ENCODE data around the gene ARHGDIA. TPM values are rescaled to one million over a fixed set of nuclear protein-coding genes. Genes with fewer than 3 reads are reported as not detected.

The ARHGDIA gene
- total RNA-seq, 1 donor from 2014 or later: 43.3 TPM

GRCh38 chr17:81906476-81907218, 35.5 kb upstream of the ARHGDIA start:
- no peaks in the 10 kb centered on the region for H3K27me3 ChIP-seq (ENCODE audit: control insufficient read depth in 3 of 3, insufficient read depth in 3 of 3, low read length in 3 of 3)
- peak overlapping the region in 1 of 3 donors; percentile 54 for H3K9ac ChIP-seq (ENCODE audit: low read depth in 1 of 3, low read length in 3 of 3)
- peaks cover 4 to 25% (median 8%) of the 10 kb centered on the region in 3 donors for H3K36me3 ChIP-seq (ENCODE audit: control insufficient read depth in 3 of 3, insufficient read depth in 3 of 3, low read length in 3 of 3)
- peak overlapping the region in 1 of 3 donors; percentile 26 for H3K4me3 ChIP-seq (ENCODE audit: low read length in 3 of 3)
- peaks cover 22 to 43% (median 30%) of the 10 kb centered on the region in 3 donors for H3K4me1 ChIP-seq (ENCODE audit: control insufficient read depth in 3 of 3, insufficient read depth in 3 of 3, low read length in 3 of 3)
- H3K9me3 ChIP-seq (ENCODE audit: control insufficient read depth in 3 of 3, low read length in 3 of 3): no peaks in the 10 kb centered on the region
- H3K27ac ChIP-seq (ENCODE audit: low read depth, low read length): peak overlapping the region; percentile 44

- H3K9me3 ChIP-seq (ENCODE audit: control insufficient read depth in 3 of 3, low read length in 3 of 3): no peaks in the 10 kb centered on the region
- peaks cover 0 to 2% (median 0%) of the 10 kb centered on the region in 3 donors for H3K27me3 ChIP-seq (ENCODE audit: control insufficient read depth in 3 of 3, insufficient read depth in 3 of 3, low read length in 3 of 3)
- no peak overlapping the region for H3K9ac ChIP-seq (ENCODE audit: low read depth in 1 of 3, low read length in 3 of 3)
- H3K36me3 ChIP-seq (ENCODE audit: control insufficient read depth in 3 of 3, insufficient read depth in 3 of 3, low read length in 3 of 3): peaks cover 4 to 25% (median 8%) of the 10 kb centered on the region in 3 donors
- H3K4me3 ChIP-seq (ENCODE audit: low read length in 3 of 3): no peak overlapping the region
- H3K27ac ChIP-seq (ENCODE audit: low read depth, low read length): no peak overlapping the region
- peaks cover 25 to 44% (median 33%) of the 10 kb centered on the region in 3 donors for H3K4me1 ChIP-seq (ENCODE audit: control insufficient read depth in 3 of 3, insufficient read depth in 3 of 3, low read length in 3 of 3)
These were observed 34.9 kb upstream of the ARHGDIA start for GRCh38 chr17:81905993-81906392.

GRCh38 chr17:81905424-81905875, 34.3 kb upstream of the ARHGDIA start:
- Histone ChIP-seq H3K9me3 (ENCODE audit: control insufficient read depth in 3 of 3, low read length in 3 of 3) (no peaks in the 10 kb centered on the region), H3K4me3 (ENCODE audit: low read length in 3 of 3) (no peak overlapping the region), H3K27ac (ENCODE audit: low read depth, low read length) (no peak overlapping the region), H3K4me1 (ENCODE audit: control insufficient read depth in 3 of 3, insufficient read depth in 3 of 3, low read length in 3 of 3) (peaks cover 20 to 38% (median 29%) of the 10 kb centered on the region in 3 donors), H3K36me3 (ENCODE audit: control insufficient read depth in 3 of 3, insufficient read depth in 3 of 3, low read length in 3 of 3) (peaks cover 5 to 27% (median 10%) of the 10 kb centered on the region in 3 donors), H3K9ac (ENCODE audit: low read depth in 1 of 3, low read length in 3 of 3) (no peak overlapping the region), H3K27me3 (ENCODE audit: control insufficient read depth in 3 of 3, insufficient read depth in 3 of 3, low read length in 3 of 3) (peaks cover 0 to 2% (median 0%) of the 10 kb centered on the region in 3 donors)

- H3K36me3 ChIP-seq (ENCODE audit: control insufficient read depth in 3 of 3, insufficient read depth in 3 of 3, low read length in 3 of 3): peaks cover 11 to 33% (median 16%) of the 10 kb centered on the region in 3 donors
- no peak overlapping the region for H3K4me3 ChIP-seq (ENCODE audit: low read length in 3 of 3)
- peaks cover 14 to 32% (median 24%) of the 10 kb centered on the region in 3 donors for H3K4me1 ChIP-seq (ENCODE audit: control insufficient read depth in 3 of 3, insufficient read depth in 3 of 3, low read length in 3 of 3)
- H3K9me3 ChIP-seq (ENCODE audit: control insufficient read depth in 3 of 3, low read length in 3 of 3): no peaks in the 10 kb centered on the region
- no peak overlapping the region for H3K9ac ChIP-seq (ENCODE audit: low read depth in 1 of 3, low read length in 3 of 3)
- H3K27me3 ChIP-seq (ENCODE audit: control insufficient read depth in 3 of 3, insufficient read depth in 3 of 3, low read length in 3 of 3): peaks cover 0 to 2% (median 0%) of the 10 kb centered on the region in 3 donors
- no peak overlapping the region for H3K27ac ChIP-seq (ENCODE audit: low read depth, low read length)
These were observed 33.7 kb upstream of the ARHGDIA start for GRCh38 chr17:81904600-81905423.

- peaks cover 14 to 26% (median 24%) of the 10 kb centered on the region in 3 donors for H3K4me1 ChIP-seq (ENCODE audit: control insufficient read depth in 3 of 3, insufficient read depth in 3 of 3, low read length in 3 of 3)
- no peak overlapping the region for H3K4me3 ChIP-seq (ENCODE audit: low read length in 3 of 3)
- H3K9ac ChIP-seq (ENCODE audit: low read depth in 1 of 3, low read length in 3 of 3): no peak overlapping the region
- H3K27me3 ChIP-seq (ENCODE audit: control insufficient read depth in 3 of 3, insufficient read depth in 3 of 3, low read length in 3 of 3): peaks cover 0 to 2% (median 0%) of the 10 kb centered on the region in 3 donors
- H3K9me3 ChIP-seq (ENCODE audit: control insufficient read depth in 3 of 3, low read length in 3 of 3): no peaks in the 10 kb centered on the region
- no peak overlapping the region for H3K27ac ChIP-seq (ENCODE audit: low read depth, low read length)
- peaks cover 17 to 39% (median 24%) of the 10 kb centered on the region in 3 donors for H3K36me3 ChIP-seq (ENCODE audit: control insufficient read depth in 3 of 3, insufficient read depth in 3 of 3, low read length in 3 of 3)
These were observed 32.9 kb upstream of the ARHGDIA start for GRCh38 chr17:81903896-81904599.

GRCh38 chr17:81903415-81903831, 32.3 kb upstream of the ARHGDIA start:
- Histone ChIP-seq H3K9me3 (ENCODE audit: control insufficient read depth in 3 of 3, low read length in 3 of 3) (no peaks in the 10 kb centered on the region), H3K4me3 (ENCODE audit: low read length in 3 of 3) (no peak overlapping the region), H3K27me3 (ENCODE audit: control insufficient read depth in 3 of 3, insufficient read depth in 3 of 3, low read length in 3 of 3) (peaks cover 0 to 2% (median 0%) of the 10 kb centered on the region in 3 donors), H3K27ac (ENCODE audit: low read depth, low read length) (no peak overlapping the region), H3K36me3 (ENCODE audit: control insufficient read depth in 3 of 3, insufficient read depth in 3 of 3, low read length in 3 of 3) (peaks cover 22 to 45% (median 26%) of the 10 kb centered on the region in 3 donors), H3K9ac (ENCODE audit: low read depth in 1 of 3, low read length in 3 of 3) (no peak overlapping the region), H3K4me1 (ENCODE audit: control insufficient read depth in 3 of 3, insufficient read depth in 3 of 3, low read length in 3 of 3) (peaks cover 14 to 25% (median 24%) of the 10 kb centered on the region in 3 donors)

- H3K4me3 ChIP-seq (ENCODE audit: low read length in 3 of 3): no peak overlapping the region
- H3K9me3 ChIP-seq (ENCODE audit: control insufficient read depth in 3 of 3, low read length in 3 of 3): no peaks in the 10 kb centered on the region
- H3K27me3 ChIP-seq (ENCODE audit: control insufficient read depth in 3 of 3, insufficient read depth in 3 of 3, low read length in 3 of 3): peaks cover 0 to 2% (median 0%) of the 10 kb centered on the region in 3 donors
- peaks cover 28 to 49% (median 32%) of the 10 kb centered on the region in 3 donors for H3K36me3 ChIP-seq (ENCODE audit: control insufficient read depth in 3 of 3, insufficient read depth in 3 of 3, low read length in 3 of 3)
- peaks cover 13 to 22% (median 20%) of the 10 kb centered on the region in 3 donors for H3K4me1 ChIP-seq (ENCODE audit: control insufficient read depth in 3 of 3, insufficient read depth in 3 of 3, low read length in 3 of 3)
- peak overlapping the region in 1 of 3 donors; percentile 25 for H3K9ac ChIP-seq (ENCODE audit: low read depth in 1 of 3, low read length in 3 of 3)
- H3K27ac ChIP-seq (ENCODE audit: low read depth, low read length): no peak overlapping the region
These were observed 31.7 kb upstream of the ARHGDIA start for GRCh38 chr17:81902653-81903414.

- no peaks in the 10 kb centered on the region for H3K9me3 ChIP-seq (ENCODE audit: control insufficient read depth in 3 of 3, low read length in 3 of 3)
- peaks cover 30 to 51% (median 37%) of the 10 kb centered on the region in 3 donors for H3K36me3 ChIP-seq (ENCODE audit: control insufficient read depth in 3 of 3, insufficient read depth in 3 of 3, low read length in 3 of 3)
- H3K27ac ChIP-seq (ENCODE audit: low read depth, low read length): no peak within 1 kb of the TSS
- H3K4me3 ChIP-seq (ENCODE audit: low read length in 3 of 3): peak within 1 kb of the TSS in 1 of 3 donors; percentile 27
- peaks cover 8 to 16% (median 13%) of the 10 kb centered on the region in 3 donors for H3K4me1 ChIP-seq (ENCODE audit: control insufficient read depth in 3 of 3, insufficient read depth in 3 of 3, low read length in 3 of 3)
- H3K27me3 ChIP-seq (ENCODE audit: control insufficient read depth in 3 of 3, insufficient read depth in 3 of 3, low read length in 3 of 3): peaks cover 0 to 2% (median 0%) of the 10 kb centered on the region in 3 donors
- peak within 1 kb of the TSS in 1 of 3 donors; percentile 60 for H3K9ac ChIP-seq (ENCODE audit: low read depth in 1 of 3, low read length in 3 of 3)
These were observed 31.0 kb upstream of the ARHGDIA start, which contains the start of gene NPB for GRCh38 chr17:81902023-81902652. Gene NPB, plus strand, starts transcription at chr17:81902238. Its CDS starts 40 bp downstream, at chr17:81902278.

Measured in skeletal muscle tissue (tissue), 4 donors.